Measurements from ENCODE around the gene FKBP1A. TPM values are rescaled to one million over a fixed set of nuclear protein-coding genes. Genes with fewer than 3 reads are reported as not detected.
A peak's percentile ranks its signal among the peaks of the same experiment; 100 is the strongest.

The FKBP1A gene
- total and polyA plus RNA-seq, 9 of the 15 experiments (the other 6 are each of a cell fraction or from before 2014, with no cell fraction given) = 48.8 to 502 (median 89.6) TPM

DNA sequence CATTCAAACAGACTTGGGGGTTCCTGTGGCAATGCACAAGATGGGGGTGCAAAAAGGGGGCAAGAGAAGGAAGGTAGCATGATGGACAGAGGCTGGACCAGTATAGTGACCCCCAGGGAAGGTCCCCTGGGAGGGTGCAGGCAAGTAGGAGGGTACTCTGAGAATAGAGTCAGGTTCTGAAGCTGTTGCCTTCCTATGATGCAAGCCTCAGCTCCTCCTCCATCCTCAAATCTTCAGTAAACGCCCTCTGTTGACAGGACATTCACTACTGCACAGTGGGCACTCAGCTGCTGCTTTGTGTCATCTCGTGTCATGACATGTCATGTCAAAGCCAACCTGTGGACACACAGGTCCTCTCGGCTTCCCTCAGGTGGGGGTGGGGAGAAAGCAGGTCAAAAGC, 58.1 kb downstream of the FKBP1A start (continued):
- TF ChIP-seq, protein P1, sequence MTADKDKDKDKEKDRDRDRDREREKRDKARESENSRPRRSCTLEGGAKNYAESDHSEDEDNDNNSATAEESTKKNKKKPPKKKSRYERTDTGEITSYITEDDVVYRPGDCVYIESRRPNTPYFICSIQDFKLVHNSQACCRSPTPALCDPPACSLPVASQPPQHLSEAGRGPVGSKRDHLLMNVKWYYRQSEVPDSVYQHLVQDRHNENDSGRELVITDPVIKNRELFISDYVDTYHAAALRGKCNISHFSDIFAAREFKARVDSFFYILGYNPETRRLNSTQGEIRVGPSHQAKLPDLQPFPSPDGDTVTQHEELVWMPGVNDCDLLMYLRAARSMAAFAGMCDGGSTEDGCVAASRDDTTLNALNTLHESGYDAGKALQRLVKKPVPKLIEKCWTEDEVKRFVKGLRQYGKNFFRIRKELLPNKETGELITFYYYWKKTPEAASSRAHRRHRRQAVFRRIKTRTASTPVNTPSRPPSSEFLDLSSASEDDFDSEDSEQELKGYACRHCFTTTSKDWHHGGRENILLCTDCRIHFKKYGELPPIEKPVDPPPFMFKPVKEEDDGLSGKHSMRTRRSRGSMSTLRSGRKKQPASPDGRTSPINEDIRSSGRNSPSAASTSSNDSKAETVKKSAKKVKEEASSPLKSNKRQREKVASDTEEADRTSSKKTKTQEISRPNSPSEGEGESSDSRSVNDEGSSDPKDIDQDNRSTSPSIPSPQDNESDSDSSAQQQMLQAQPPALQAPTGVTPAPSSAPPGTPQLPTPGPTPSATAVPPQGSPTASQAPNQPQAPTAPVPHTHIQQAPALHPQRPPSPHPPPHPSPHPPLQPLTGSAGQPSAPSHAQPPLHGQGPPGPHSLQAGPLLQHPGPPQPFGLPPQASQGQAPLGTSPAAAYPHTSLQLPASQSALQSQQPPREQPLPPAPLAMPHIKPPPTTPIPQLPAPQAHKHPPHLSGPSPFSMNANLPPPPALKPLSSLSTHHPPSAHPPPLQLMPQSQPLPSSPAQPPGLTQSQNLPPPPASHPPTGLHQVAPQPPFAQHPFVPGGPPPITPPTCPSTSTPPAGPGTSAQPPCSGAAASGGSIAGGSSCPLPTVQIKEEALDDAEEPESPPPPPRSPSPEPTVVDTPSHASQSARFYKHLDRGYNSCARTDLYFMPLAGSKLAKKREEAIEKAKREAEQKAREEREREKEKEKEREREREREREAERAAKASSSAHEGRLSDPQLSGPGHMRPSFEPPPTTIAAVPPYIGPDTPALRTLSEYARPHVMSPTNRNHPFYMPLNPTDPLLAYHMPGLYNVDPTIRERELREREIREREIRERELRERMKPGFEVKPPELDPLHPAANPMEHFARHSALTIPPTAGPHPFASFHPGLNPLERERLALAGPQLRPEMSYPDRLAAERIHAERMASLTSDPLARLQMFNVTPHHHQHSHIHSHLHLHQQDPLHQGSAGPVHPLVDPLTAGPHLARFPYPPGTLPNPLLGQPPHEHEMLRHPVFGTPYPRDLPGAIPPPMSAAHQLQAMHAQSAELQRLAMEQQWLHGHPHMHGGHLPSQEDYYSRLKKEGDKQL (CRISPR knock-in tag; IDR thresholded peaks at IDR 0.05; ENCODE audit: borderline replicate concordance) = no peak
- TF ChIP-seq, protein P2, sequence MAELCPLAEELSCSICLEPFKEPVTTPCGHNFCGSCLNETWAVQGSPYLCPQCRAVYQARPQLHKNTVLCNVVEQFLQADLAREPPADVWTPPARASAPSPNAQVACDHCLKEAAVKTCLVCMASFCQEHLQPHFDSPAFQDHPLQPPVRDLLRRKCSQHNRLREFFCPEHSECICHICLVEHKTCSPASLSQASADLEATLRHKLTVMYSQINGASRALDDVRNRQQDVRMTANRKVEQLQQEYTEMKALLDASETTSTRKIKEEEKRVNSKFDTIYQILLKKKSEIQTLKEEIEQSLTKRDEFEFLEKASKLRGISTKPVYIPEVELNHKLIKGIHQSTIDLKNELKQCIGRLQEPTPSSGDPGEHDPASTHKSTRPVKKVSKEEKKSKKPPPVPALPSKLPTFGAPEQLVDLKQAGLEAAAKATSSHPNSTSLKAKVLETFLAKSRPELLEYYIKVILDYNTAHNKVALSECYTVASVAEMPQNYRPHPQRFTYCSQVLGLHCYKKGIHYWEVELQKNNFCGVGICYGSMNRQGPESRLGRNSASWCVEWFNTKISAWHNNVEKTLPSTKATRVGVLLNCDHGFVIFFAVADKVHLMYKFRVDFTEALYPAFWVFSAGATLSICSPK (IDR thresholded peaks at IDR 0.05; ENCODE audit: borderline replicate concordance) = no peak
- TF ChIP-seq ZNF583 (CRISPR knock-in tag; IDR thresholded peaks at IDR 0.05) (no peak), TEAD1 (CRISPR knock-in tag; IDR thresholded peaks at IDR 0.05) (no peak), FOXK2 (conservative IDR thresholded peaks at IDR 0.05 in 1 of 2, IDR thresholded peaks at IDR 0.05 in 1 of 2; ENCODE audit: low read depth in 2 of 2) (no peak), IRF2 (CRISPR knock-in tag; IDR thresholded peaks at IDR 0.05) (no peak), FOXK1 (CRISPR knock-in tag; IDR thresholded peaks at IDR 0.05; ENCODE audit: borderline replicate concordance) (no peak), ASH1L (IDR thresholded peaks at IDR 0.05; ENCODE audit: borderline replicate concordance, low read depth, partially characterized antibody) (no peak), ESRRB (CRISPR knock-in tag; IDR thresholded peaks at IDR 0.05; ENCODE audit: borderline replicate concordance) (no peak), ZNF444 (CRISPR knock-in tag; IDR thresholded peaks at IDR 0.05) (no peak)
- TF ChIP-seq, protein P3, sequence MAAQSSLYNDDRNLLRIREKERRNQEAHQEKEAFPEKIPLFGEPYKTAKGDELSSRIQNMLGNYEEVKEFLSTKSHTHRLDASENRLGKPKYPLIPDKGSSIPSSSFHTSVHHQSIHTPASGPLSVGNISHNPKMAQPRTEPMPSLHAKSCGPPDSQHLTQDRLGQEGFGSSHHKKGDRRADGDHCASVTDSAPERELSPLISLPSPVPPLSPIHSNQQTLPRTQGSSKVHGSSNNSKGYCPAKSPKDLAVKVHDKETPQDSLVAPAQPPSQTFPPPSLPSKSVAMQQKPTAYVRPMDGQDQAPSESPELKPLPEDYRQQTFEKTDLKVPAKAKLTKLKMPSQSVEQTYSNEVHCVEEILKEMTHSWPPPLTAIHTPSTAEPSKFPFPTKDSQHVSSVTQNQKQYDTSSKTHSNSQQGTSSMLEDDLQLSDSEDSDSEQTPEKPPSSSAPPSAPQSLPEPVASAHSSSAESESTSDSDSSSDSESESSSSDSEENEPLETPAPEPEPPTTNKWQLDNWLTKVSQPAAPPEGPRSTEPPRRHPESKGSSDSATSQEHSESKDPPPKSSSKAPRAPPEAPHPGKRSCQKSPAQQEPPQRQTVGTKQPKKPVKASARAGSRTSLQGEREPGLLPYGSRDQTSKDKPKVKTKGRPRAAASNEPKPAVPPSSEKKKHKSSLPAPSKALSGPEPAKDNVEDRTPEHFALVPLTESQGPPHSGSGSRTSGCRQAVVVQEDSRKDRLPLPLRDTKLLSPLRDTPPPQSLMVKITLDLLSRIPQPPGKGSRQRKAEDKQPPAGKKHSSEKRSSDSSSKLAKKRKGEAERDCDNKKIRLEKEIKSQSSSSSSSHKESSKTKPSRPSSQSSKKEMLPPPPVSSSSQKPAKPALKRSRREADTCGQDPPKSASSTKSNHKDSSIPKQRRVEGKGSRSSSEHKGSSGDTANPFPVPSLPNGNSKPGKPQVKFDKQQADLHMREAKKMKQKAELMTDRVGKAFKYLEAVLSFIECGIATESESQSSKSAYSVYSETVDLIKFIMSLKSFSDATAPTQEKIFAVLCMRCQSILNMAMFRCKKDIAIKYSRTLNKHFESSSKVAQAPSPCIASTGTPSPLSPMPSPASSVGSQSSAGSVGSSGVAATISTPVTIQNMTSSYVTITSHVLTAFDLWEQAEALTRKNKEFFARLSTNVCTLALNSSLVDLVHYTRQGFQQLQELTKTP (IDR thresholded peaks at IDR 0.05; ENCODE audit: low read depth in 1 of 2, partially characterized antibody in 2 of 2) = no peak
- TF ChIP-seq, protein P4, sequence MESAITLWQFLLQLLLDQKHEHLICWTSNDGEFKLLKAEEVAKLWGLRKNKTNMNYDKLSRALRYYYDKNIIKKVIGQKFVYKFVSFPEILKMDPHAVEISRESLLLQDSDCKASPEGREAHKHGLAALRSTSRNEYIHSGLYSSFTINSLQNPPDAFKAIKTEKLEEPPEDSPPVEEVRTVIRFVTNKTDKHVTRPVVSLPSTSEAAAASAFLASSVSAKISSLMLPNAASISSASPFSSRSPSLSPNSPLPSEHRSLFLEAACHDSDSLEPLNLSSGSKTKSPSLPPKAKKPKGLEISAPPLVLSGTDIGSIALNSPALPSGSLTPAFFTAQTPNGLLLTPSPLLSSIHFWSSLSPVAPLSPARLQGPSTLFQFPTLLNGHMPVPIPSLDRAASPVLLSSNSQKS (CRISPR knock-in tag; IDR thresholded peaks at IDR 0.05) = no peak
- TF ChIP-seq, protein P5, sequence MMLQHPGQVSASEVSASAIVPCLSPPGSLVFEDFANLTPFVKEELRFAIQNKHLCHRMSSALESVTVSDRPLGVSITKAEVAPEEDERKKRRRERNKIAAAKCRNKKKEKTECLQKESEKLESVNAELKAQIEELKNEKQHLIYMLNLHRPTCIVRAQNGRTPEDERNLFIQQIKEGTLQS (IDR thresholded peaks at IDR 0.05) = peak; percentile 68
- TF ChIP-seq, protein P5 (CRISPR knock-in tag; conservative IDR thresholded peaks at IDR 0.05) = no peak

Measured in K562 (cell line).